ENCODE results near the gene CHN1.

The CHN1 gene

GRCh38 chr2:174949988-174950687, 55.0 kb downstream of the CHN1 start:
- H3K27me3 Mint-ChIP-seq = peaks cover 6% of the 10 kb centered on the region
- H3K27ac Mint-ChIP-seq = no peak overlapping the region
- H3K9me3 Mint-ChIP-seq (ENCODE audit: low read depth) = no peaks in the 10 kb centered on the region
- H3K4me1 Mint-ChIP-seq (ENCODE audit: low read depth) = no peaks in the 10 kb centered on the region
- H3K36me3 Mint-ChIP-seq = peaks cover 2% of the 10 kb centered on the region
- no peak overlapping the region for H3K4me3 Mint-ChIP-seq

- H3K4me1 Mint-ChIP-seq (ENCODE audit: low read depth) = no peaks in the 10 kb centered on the region
- H3K9me3 Mint-ChIP-seq (ENCODE audit: low read depth) = no peaks in the 10 kb centered on the region
- H3K4me3 Mint-ChIP-seq = no peak overlapping the region
- no peak overlapping the region for H3K27ac Mint-ChIP-seq
- H3K27me3 Mint-ChIP-seq = no peaks in the 10 kb centered on the region
- H3K36me3 Mint-ChIP-seq = peaks cover 5% of the 10 kb centered on the region
Observed at GRCh38 chr2:174945601-174946260, 59.5 kb downstream of the CHN1 start.

GRCh38 chr2:174939046-174939445, 66.1 kb downstream of the CHN1 start:
- peaks cover 3% of the 10 kb centered on the region for H3K36me3 Mint-ChIP-seq
- no peaks in the 10 kb centered on the region for H3K4me1 Mint-ChIP-seq (ENCODE audit: low read depth)
- no peak overlapping the region for H3K4me3 Mint-ChIP-seq
- no peaks in the 10 kb centered on the region for H3K9me3 Mint-ChIP-seq (ENCODE audit: low read depth)
- no peaks in the 10 kb centered on the region for H3K27me3 Mint-ChIP-seq
- no peak overlapping the region for H3K27ac Mint-ChIP-seq

GRCh38 chr2:174931724-174932123, 73.5 kb downstream of the CHN1 start:
- Mint-ChIP-seq H3K9me3 (ENCODE audit: low read depth) (no peaks in the 10 kb centered on the region), H3K27ac (no peak overlapping the region), H3K27me3 (no peaks in the 10 kb centered on the region), H3K4me3 (no peak overlapping the region), H3K4me1 (ENCODE audit: low read depth) (no peaks in the 10 kb centered on the region), H3K36me3 (no peaks in the 10 kb centered on the region)

- no peak overlapping the region for H3K27ac Mint-ChIP-seq
- no peaks in the 10 kb centered on the region for H3K27me3 Mint-ChIP-seq
- H3K9me3 Mint-ChIP-seq (ENCODE audit: low read depth) = no peaks in the 10 kb centered on the region
- H3K36me3 Mint-ChIP-seq = no peaks in the 10 kb centered on the region
- no peak overlapping the region for H3K4me3 Mint-ChIP-seq
- no peaks in the 10 kb centered on the region for H3K4me1 Mint-ChIP-seq (ENCODE audit: low read depth)
Observed at GRCh38 chr2:174929786-174930185, 75.4 kb downstream of the CHN1 start.

- H3K4me3 Mint-ChIP-seq = no peak overlapping the region
- H3K27ac Mint-ChIP-seq = no peak overlapping the region
- H3K36me3 Mint-ChIP-seq = no peaks in the 10 kb centered on the region
- no peaks in the 10 kb centered on the region for H3K4me1 Mint-ChIP-seq (ENCODE audit: low read depth)
- H3K9me3 Mint-ChIP-seq (ENCODE audit: low read depth) = no peaks in the 10 kb centered on the region
- no peaks in the 10 kb centered on the region for H3K27me3 Mint-ChIP-seq
Observed at GRCh38 chr2:174925046-174925784, 80.0 kb downstream of the CHN1 start.

- no peaks in the 10 kb centered on the region for H3K36me3 Mint-ChIP-seq
- no peaks in the 10 kb centered on the region for H3K9me3 Mint-ChIP-seq (ENCODE audit: low read depth)
- no peak overlapping the region for H3K4me3 Mint-ChIP-seq
- H3K27ac Mint-ChIP-seq = no peak overlapping the region
- H3K27me3 Mint-ChIP-seq = no peaks in the 10 kb centered on the region
- no peaks in the 10 kb centered on the region for H3K4me1 Mint-ChIP-seq (ENCODE audit: low read depth)
Observed at GRCh38 chr2:174924061-174924693, 81.0 kb downstream of the CHN1 start.

- Mint-ChIP-seq H3K27me3 (no peaks in the 10 kb centered on the region), H3K27ac (no peak overlapping the region), H3K36me3 (no peaks in the 10 kb centered on the region), H3K4me1 (ENCODE audit: low read depth) (no peaks in the 10 kb centered on the region), H3K9me3 (ENCODE audit: low read depth) (no peaks in the 10 kb centered on the region), H3K4me3 (no peak overlapping the region)
Observed at GRCh38 chr2:174919947-174920595, 85.1 kb downstream of the CHN1 start.

- Mint-ChIP-seq H3K27ac (no peak overlapping the region), H3K27me3 (no peaks in the 10 kb centered on the region), H3K36me3 (no peaks in the 10 kb centered on the region), H3K4me3 (no peak overlapping the region), H3K4me1 (ENCODE audit: low read depth) (no peaks in the 10 kb centered on the region), H3K9me3 (ENCODE audit: low read depth) (no peaks in the 10 kb centered on the region)
Observed at GRCh38 chr2:174918886-174919526, 86.2 kb downstream of the CHN1 start.

- peaks cover 6% of the 10 kb centered on the region for H3K36me3 Mint-ChIP-seq
- no peaks in the 10 kb centered on the region for H3K9me3 Mint-ChIP-seq (ENCODE audit: low read depth)
- H3K27me3 Mint-ChIP-seq = peaks cover under 1% of the 10 kb centered on the region
- H3K4me3 Mint-ChIP-seq = no peak overlapping the region
- no peaks in the 10 kb centered on the region for H3K4me1 Mint-ChIP-seq (ENCODE audit: low read depth)
- H3K27ac Mint-ChIP-seq = no peak overlapping the region
Observed at GRCh38 chr2:174916270-174916930, 88.8 kb downstream of the CHN1 start.

- no peaks in the 10 kb centered on the region for H3K4me1 Mint-ChIP-seq (ENCODE audit: low read depth)
- no peak overlapping the region for H3K4me3 Mint-ChIP-seq
- no peak overlapping the region for H3K27ac Mint-ChIP-seq
- H3K27me3 Mint-ChIP-seq = peaks cover 2% of the 10 kb centered on the region
- H3K36me3 Mint-ChIP-seq = peaks cover 8% of the 10 kb centered on the region
- no peaks in the 10 kb centered on the region for H3K9me3 Mint-ChIP-seq (ENCODE audit: low read depth)
Observed at GRCh38 chr2:174914853-174915760, 90.1 kb downstream of the CHN1 start.

- Mint-ChIP-seq H3K36me3 (peaks cover 8% of the 10 kb centered on the region), H3K4me3 (no peak overlapping the region), H3K4me1 (ENCODE audit: low read depth) (peaks cover 1% of the 10 kb centered on the region), H3K27me3 (peaks cover 2% of the 10 kb centered on the region), H3K9me3 (ENCODE audit: low read depth) (no peaks in the 10 kb centered on the region), H3K27ac (no peak overlapping the region)
Observed at GRCh38 chr2:174908284-174908683, 96.9 kb downstream of the CHN1 start.

- peaks cover 24% of the 10 kb centered on the region for H3K4me1 Mint-ChIP-seq (ENCODE audit: low read depth)
- no peaks in the 10 kb centered on the region for H3K36me3 Mint-ChIP-seq
- no peaks in the 10 kb centered on the region for H3K27me3 Mint-ChIP-seq
- no peaks in the 10 kb centered on the region for H3K9me3 Mint-ChIP-seq (ENCODE audit: low read depth)
- H3K4me3 Mint-ChIP-seq = no peak overlapping the region
- no peak overlapping the region for H3K27ac Mint-ChIP-seq
Observed at GRCh38 chr2:174903264-174903556, 102.0 kb downstream of the CHN1 start.
